HG03039 (cell line): ENCODE results near the gene FEM1B.

Source experiments
- ATAC-seq: cut with Tn5 transposase; IDR thresholded peaks from one replicate; pipeline ENCODE4 v1.9.1; 2021; ENCODE audit warnings: mild to moderate bottlenecking, moderate library complexity; ENCODE audit not compliant: unreplicated experiment

The FEM1B gene

GRCh38 chr15:68284616-68285258 is 7.2 kb downstream of the FEM1B start:
- ATAC-seq = no peak

- ATAC-seq = no peak
Measured at GRCh38 chr15:68285259-68285980, 7.9 kb downstream of the FEM1B start.

- ATAC-seq = no peak
Measured at GRCh38 chr15:68286256-68286655, 8.7 kb downstream of the FEM1B start.

- ATAC-seq = no peak
Measured at GRCh38 chr15:68289057-68289456, 11.5 kb downstream of the FEM1B start.

GRCh38 chr15:68289621-68290352 is 12.2 kb downstream of the FEM1B start:
- ATAC-seq = no peak

GRCh38 chr15:68290715-68291114 is 13.2 kb downstream of the FEM1B start:
- ATAC-seq = no peak

GRCh38 chr15:68292157-68292781 is 14.7 kb downstream of the FEM1B start:
- no peak for ATAC-seq

- ATAC-seq = no peak
Measured at GRCh38 chr15:68292967-68293366, 15.4 kb downstream of the FEM1B start.

- no peak for ATAC-seq
Measured at GRCh38 chr15:68295014-68295805, 17.7 kb downstream of the FEM1B start.

GRCh38 chr15:68298336-68298735 is 20.8 kb downstream of the FEM1B start:
- ATAC-seq = no peak

- peak; percentile 72 for ATAC-seq
Measured at GRCh38 chr15:68298882-68299381, 21.4 kb downstream of the FEM1B start.

- no peak for ATAC-seq
Measured at GRCh38 chr15:68299436-68299835, 21.9 kb downstream of the FEM1B start.

GRCh38 chr15:68300115-68300940 is 22.8 kb downstream of the FEM1B start:
- ATAC-seq = no peak

- no peak for ATAC-seq
Measured at GRCh38 chr15:68301301-68301700, 23.8 kb downstream of the FEM1B start.

- ATAC-seq = no peak
Measured at GRCh38 chr15:68302729-68303128, 25.2 kb downstream of the FEM1B start.

- ATAC-seq = no peak
Measured at GRCh38 chr15:68303134-68303533, 25.6 kb downstream of the FEM1B start.

GRCh38 chr15:68303560-68304436 is 26.3 kb downstream of the FEM1B start:
- ATAC-seq = no peak

- ATAC-seq = no peak
Measured at GRCh38 chr15:68304589-68305337, 27.2 kb downstream of the FEM1B start.
